HCT116 (cell line): Measurements from ENCODE around the gene LIPN. TPM values are rescaled to one million over a fixed set of nuclear protein-coding genes. Genes with fewer than 3 reads are reported as not detected.
"Not testable (repeated sequence)": the region's sequence is repeated elsewhere in the genome, so short reads cannot be mapped to it uniquely, and the experiment has no call there.

Source experiments
- ATAC-seq: fragments of 200-7000 bp; cut with Tn5 transposase; 2 replicates; pipeline ENCODE4 v1.9.1; 2020; ENCODE audit warnings: mild to moderate bottlenecking, moderate library complexity
- BruUV-seq: library from RNA; stranded (reverse); fragments of 400-500 nt; replicated peaks from 2 replicates; lab custom pipeline; 2021; lab: Mats Ljungman, UMichigan
- CTCF ChIA-PET: fragments of 300-600 bp; sonication (Branson Sonifier 250); formaldehyde crosslinking; loops from one replicate; lab custom pipeline; 2021; ENCODE audit warnings: antibody characterized with exemption; lab: Charles Lee
- POLR2A ChIA-PET: fragments of 300-600, 350-600 bp; sonication (Branson Sonifier 250); formaldehyde crosslinking; loops from one replicate; lab custom pipeline; 2021; ENCODE audit warnings: antibody characterized with exemption; lab: Charles Lee
- RAD21 ChIA-PET, 2 experiments: fragments of 300-600 bp; sonication (Branson Sonifier 250); formaldehyde crosslinking; loops; one replicate each; lab custom pipeline; 2023; ENCODE audit warnings: low total read pairs in 2 of 2; ENCODE audit not compliant: uncharacterized antibody in 2 of 2, unreplicated experiment in 2 of 2, low non-redundant PET in 1 of 2; lab: Charles Lee
- DNase-seq: peaks from one replicate; pipeline ENCODE4 v3.0.0-alpha.2; 2010; ENCODE audit warnings: low read depth, low spot score
- H2AFZ ChIP-seq: fragments of 200-600 bp; shearing (Covaris generic), sonication (generic); 2 replicates; pipeline ENCODE4 v1.6.1; 2017; ENCODE audit warnings: low read depth, mixed run types, mixed read lengths, antibody characterized with exemption, low read length; ENCODE audit not compliant: poor library complexity, severe bottlenecking
- H3K27ac ChIP-seq: 2 replicates; pipeline ENCODE4 v1.5.1; 2012; ENCODE audit warnings: low read depth, low read length
- H3K27me3 ChIP-seq: fragments of 200-600 bp; sonication (generic); 2 replicates; pipeline ENCODE4 v1.6.1; 2016; ENCODE audit warnings: mixed run types, low read length, mixed read lengths; ENCODE audit not compliant: insufficient read depth
- H3K36me3 ChIP-seq, 2 experiments: fragments of 200-500 bp in 1 of 2; fragments of 200-600 bp in 1 of 2; sonication (Bioruptor generic) in 1 of 2; sonication (generic) in 1 of 2; 2 replicates each; pipeline versions ENCODE4 v1.5.1 to v1.6.1; 2014 to 2016; ENCODE audit warnings: low read length in 2 of 2, inconsistent platforms in 1 of 2, mixed read lengths in 1 of 2, mixed run types in 1 of 2; ENCODE audit not compliant: insufficient read depth in 2 of 2, control insufficient read depth in 1 of 2
- H3K4me1 ChIP-seq, 2 experiments: fragments of 200-600 bp in 1 of 2; sonication (generic) in 1 of 2; 2 replicates each; pipeline versions ENCODE4 v1.5.1 to v1.6.1; 2012 to 2017; ENCODE audit warnings: low read length in 2 of 2, inconsistent platforms in 1 of 2, mild to moderate bottlenecking in 1 of 2, mixed read lengths in 1 of 2, mixed run types in 1 of 2, moderate library complexity in 1 of 2; ENCODE audit not compliant: insufficient read depth in 2 of 2, control insufficient read depth in 1 of 2
- H3K4me2 ChIP-seq: fragments of 200-600 bp; sonication (generic); 2 replicates; pipeline ENCODE4 v1.6.1; 2017; ENCODE audit warnings: mixed run types, low read length, mixed read lengths
- H3K4me3 ChIP-seq, 2 experiments: fragments of 200-600 bp in 1 of 2; sonication (generic) in 1 of 2; replicated peaks in 1 of 2; 2 replicates each; pipeline ENCODE4 v1.5.1; 2011 to 2016; ENCODE audit warnings: low read length in 2 of 2, control low read depth in 1 of 2, low read depth in 1 of 2, mild to moderate bottlenecking in 1 of 2, mixed read lengths in 1 of 2, mixed run types in 1 of 2
- H3K79me2 ChIP-seq: fragments of 200-600 bp; sonication (generic); 2 replicates; pipeline ENCODE4 v1.6.1; 2017; ENCODE audit warnings: mild to moderate bottlenecking, mixed run types, low read length, moderate library complexity, mixed read lengths; ENCODE audit not compliant: insufficient read depth
- H3K9ac ChIP-seq: fragments of 200-600 bp; sonication (generic); 2 replicates; pipeline ENCODE4 v1.6.1; 2016; ENCODE audit warnings: low read length, mixed read lengths
- H3K9me2 ChIP-seq: fragments of 200-600 bp; sonication (generic), shearing (Covaris generic); 2 replicates; pipeline ENCODE4 v1.6.1; 2017; ENCODE audit warnings: mixed run types, mild to moderate bottlenecking, moderate library complexity; ENCODE audit not compliant: insufficient read depth
- H3K9me3 ChIP-seq, 2 experiments: fragments of 200-500 bp in 1 of 2; fragments of 200-600 bp in 1 of 2; sonication (Bioruptor generic) in 1 of 2; sonication (generic) in 1 of 2; 2 replicates each; pipeline ENCODE4 v1.6.1; 2014 to 2017; ENCODE audit warnings: low read length in 2 of 2, mixed read lengths in 2 of 2, inconsistent platforms in 1 of 2, low read depth in 1 of 2, mild to moderate bottlenecking in 1 of 2, mixed run types in 1 of 2, moderate library complexity in 1 of 2; ENCODE audit not compliant: control insufficient read depth in 1 of 2, insufficient read depth in 1 of 2
- H4K20me1 ChIP-seq: fragments of 200-600 bp; sonication (generic), shearing (Covaris generic); 2 replicates; pipeline ENCODE4 v1.6.1; 2017; ENCODE audit warnings: mixed run types, mild to moderate bottlenecking, moderate library complexity; ENCODE audit not compliant: insufficient read depth
- ATF3 ChIP-seq: IDR thresholded peaks from 2 replicates; pipeline ENCODE4 v1.6.1; 2012
- CBX3 ChIP-seq: IDR thresholded peaks from 2 replicates; pipeline ENCODE4 v1.6.1; 2012; ENCODE audit warnings: low read depth
- EGR1 ChIP-seq: IDR thresholded peaks from 2 replicates; pipeline ENCODE4 v1.6.1; 2012; ENCODE audit warnings: low read depth
- ELF1 ChIP-seq: IDR thresholded peaks from 2 replicates; pipeline ENCODE4 v1.6.1; 2012; ENCODE audit warnings: low read depth, borderline replicate concordance
- EZH2 ChIP-seq: fragments of 200-600 bp; sonication (generic); IDR thresholded peaks from 2 replicates; pipeline ENCODE4 v1.6.1; 2017; ENCODE audit warnings: antibody characterized with exemption, mixed run types
- EZH2phosphoT487 ChIP-seq: fragments of 200-600 bp; IDR thresholded peaks from 2 replicates; pipeline ENCODE4 v1.6.1; 2018; ENCODE audit warnings: antibody characterized with exemption, borderline replicate concordance
- FOSL1 ChIP-seq: IDR thresholded peaks from 2 replicates; pipeline ENCODE4 v1.6.1; 2012; ENCODE audit warnings: low read depth
- JUND ChIP-seq: IDR thresholded peaks from 2 replicates; pipeline ENCODE4 v1.6.1; 2012
- MAX ChIP-seq: IDR thresholded peaks from 2 replicates; pipeline ENCODE4 v1.6.1; 2012
- POLR2A ChIP-seq: IDR thresholded peaks from 2 replicates; pipeline ENCODE4 v1.7.0; 2011; ENCODE audit warnings: borderline replicate concordance; ENCODE audit not compliant: insufficient read depth, insufficient read length; ENCODE audit errors: extremely low read depth
- POLR2AphosphoS5 ChIP-seq: IDR thresholded peaks from 2 replicates; pipeline ENCODE4 v1.6.1; 2011; ENCODE audit warnings: mild to moderate bottlenecking, low read depth, low read length, moderate library complexity
- RAD21 ChIP-seq: IDR thresholded peaks from 2 replicates; pipeline ENCODE4 v1.6.1; 2012; ENCODE audit warnings: low read depth, mild to moderate bottlenecking
- REST ChIP-seq: IDR thresholded peaks from 2 replicates; pipeline ENCODE4 v1.6.1; 2012; ENCODE audit warnings: low read depth
- SIN3A ChIP-seq: IDR thresholded peaks from 2 replicates; pipeline ENCODE4 v1.6.1; 2012; ENCODE audit warnings: low read depth
- YY1 ChIP-seq: IDR thresholded peaks from 2 replicates; pipeline ENCODE4 v1.6.1; 2011; ENCODE audit warnings: low read length, low read depth, moderate library complexity, mild to moderate bottlenecking; ENCODE audit not compliant: insufficient replicate concordance; ENCODE audit errors: extremely low read depth
- ZBTB33 ChIP-seq: IDR thresholded peaks from 2 replicates; pipeline ENCODE4 v1.6.1; 2011; ENCODE audit warnings: mild to moderate bottlenecking, low read length, moderate library complexity; ENCODE audit not compliant: insufficient replicate concordance; ENCODE audit errors: extremely low read depth
- ZFX ChIP-seq: fragments of 450-650 bp; IDR thresholded peaks from 2 replicates; pipeline ENCODE4 v1.6.1; 2017
- intact Hi-C: fragments of 100-400 bp; cut with micrococcal nuclease; formaldehyde crosslinking; loops from 2 replicates; pipeline ENCODE4 v1.10.0; 2022
- total RNA-seq: library from RNA; stranded (reverse); gene quantifications from one replicate; pipeline ENCODE4 v1.2.1, GENCODE V29; 2021; ENCODE audit not compliant: unreplicated experiment

Gene LIPN
- total RNA-seq, 1 experiment from 2014 or later, result not detected

GRCh38 chr10:88741921-88742320, 17.9 kb upstream of the LIPN start:
- POLR2A ChIA-PET, H4K20me1 ChIP-seq, H3K27me3 ChIP-seq, DNase-seq, H3K9me3 ChIP-seq, RAD21 ChIA-PET, H3K4me3 ChIP-seq, H3K36me3 ChIP-seq, BruUV-seq, H3K27ac ChIP-seq, H3K4me1 ChIP-seq, H3K79me2 ChIP-seq, ATAC-seq, H3K9me2 ChIP-seq, H3K4me2 ChIP-seq, H2AFZ ChIP-seq, intact Hi-C loops, H3K9ac ChIP-seq: not testable (repeated sequence)
- CTCF ChIA-PET, result interaction anchor here (2.6 kb wide), 1 partner anchor 14 kb away, joined by 12 read pairs; no protein-coding TSS in a partner anchor

GRCh38 chr10:88742448-88742847, 17.4 kb upstream of the LIPN start:
- no peak overlapping the region for H3K4me3 ChIP-seq
- DNase-seq (no peak), ATAC-seq (no peak)
- H2AFZ ChIP-seq, result no peak overlapping the region
- intact Hi-C loops, result no loop called here
- H3K27ac ChIP-seq, result no peak overlapping the region
- no peaks in the 10 kb centered on the region for H3K4me1 ChIP-seq
- BruUV-seq, result no TSS peak
- no peaks in the 10 kb centered on the region for H3K79me2 ChIP-seq
- no peak overlapping the region for H3K9ac ChIP-seq
- ChIA-PET CTCF (interaction anchor here (1.0 to 2.6 kb wide), 2 partner anchors 15 to 177 kb away, joined by 5 to 12 read pairs; no protein-coding TSS in a partner anchor), POLR2A (no interaction called here), RAD21 (no interaction called here)
- H3K27me3 ChIP-seq, result no peaks in the 10 kb centered on the region
- H3K4me2 ChIP-seq, result no peak overlapping the region
- no peaks in the 10 kb centered on the region for H3K9me2 ChIP-seq
- no peaks in the 10 kb centered on the region for H3K9me3 ChIP-seq
- H4K20me1 ChIP-seq, result no peaks in the 10 kb centered on the region
- H3K36me3 ChIP-seq, result no peaks in the 10 kb centered on the region
- TF ChIP-seq MAX, result no peak
- TF ChIP-seq RAD21, result no peak
- TF ChIP-seq FOSL1, result no peak
- no peak for TF ChIP-seq EGR1
- TF ChIP-seq JUND, result no peak
- TF ChIP-seq ZFX, result no peak
- TF ChIP-seq ELF1, result no peak
- no peak for TF ChIP-seq CBX3
- no peak for TF ChIP-seq SIN3A
- no peak for TF ChIP-seq POLR2AphosphoS5
- TF ChIP-seq ATF3, result no peak
- no peak for TF ChIP-seq EZH2phosphoT487
- TF ChIP-seq POLR2A, result no peak
- no peak for TF ChIP-seq YY1
- no peak for TF ChIP-seq REST
- TF ChIP-seq ZBTB33, result no peak
- TF ChIP-seq EZH2, result no peak
